Pancreas (tissue), 10 donors: Measurements from ENCODE around the gene SPTB. TPM values are rescaled to one million over a fixed set of nuclear protein-coding genes. Genes with fewer than 3 reads are reported as not detected.

Source experiments
- ATAC-seq, 4 donors: fragments of 200-7000 bp; cut with Tn5 transposase; one replicate each; pipeline versions ENCODE4 v1.8.0 to v1.9.1; 2020; ENCODE audit warnings: mild to moderate bottlenecking in 4 of 4, moderate library complexity in 4 of 4
- DNase-seq, 6 donors: peaks; one replicate each; pipeline ENCODE4 v3.0.0-alpha.2; 2020
- FAIRE-seq: peaks from 2 replicates; lab custom pipeline; 2012; peaks lifted over from hg19 to GRCh38; lab: Jason Lieb, UNC
- H3K27ac ChIP-seq, 4 donors: fragments of 200-600 bp; sonication (generic); 1 replicate in 3 of 4; 2 replicates in 1 of 4; pipeline versions ENCODE4 v1.5.0 to v1.8.0; 2020
- H3K27me3 ChIP-seq, 4 donors: fragments of 200-600 bp; one replicate each; pipeline ENCODE4 v1.8.0; 2021
- H3K36me3 ChIP-seq, 3 donors: fragments of 200-600 bp; sonication (generic) in 1 of 3; one replicate each; pipeline versions ENCODE4 v1.5.0 to v1.8.0; 2020 to 2021
- H3K4me1 ChIP-seq, 3 donors: fragments of 200-600 bp; one replicate each; pipeline ENCODE4 v1.8.0; 2021
- H3K4me3 ChIP-seq, 4 donors: fragments of 200-600 bp; sonication (generic) in 2 of 4; one replicate each; pipeline versions ENCODE4 v1.5.0 to v1.8.0; 2020 to 2021
- H3K9me3 ChIP-seq, 4 donors: fragments of 200-600 bp; one replicate each; pipeline ENCODE4 v1.8.0; 2021
- CTCF ChIP-seq, 4 donors: fragments of 200-600 bp; sonication (generic) in 3 of 4; IDR thresholded peaks; one replicate each; pipeline versions ENCODE4 v1.5.0 to v1.8.0; 2021; ENCODE audit warnings: antibody characterized with exemption in 4 of 4
- WGBS, 2 donors: extraction: QIAGEN DNeasy Blood & Tissue Kit; methylation state at CpG; one replicate each; pipeline ENCODE4 v1.1.7; 2013; 5-methylcytosine and 5-hydroxymethylcytosine counted together
- intact Hi-C, 3 donors: fragments of 100-400 bp; cut with DNase I; formaldehyde crosslinking; loops; one replicate each; pipeline versions ENCODE4 v1.11.1 to v1.14.2; 2022
- polyA plus RNA-seq, 2 donors: library from polyadenylated mRNA; stranded (reverse); fragments of 200-250 nt; gene quantifications; one replicate each; pipeline ENCODE4 v1.2.3, GENCODE V29; 2013
- total RNA-seq, 6 donors: library from RNA; stranded (reverse); fragmentation: NEBNext Ultra II Directional in 4 of 6; extraction: Animal tissue kit (Norgen Biotek cat#: 25700) in 4 of 6; gene quantifications; one replicate each; pipeline versions ENCODE4 v1.2.1 to v1.2.4, GENCODE V29; 2021 to 2023
- donor health status: healthy with polysubstance abuse.
- donor health status: DM: no; HTN: no; CAD: no; lungs with moderate emphysema.
- donor health status: DM: no; HTN: no; CAD: no.
- donor health status: control.
- donor health status: control.
- donor health status: Bipolar disorder and iron deficiency.
- donor health status: DM: yes; HTN: yes; CAD: no.
- donor health status: DM: no; HTN: no; CAD: no.
- donor health status: DM: no; HTN: no; CAD: no.
- donor health status: DM: yes; HTN: yes; CAD: no.

SPTB gene
- total and polyA plus RNA-seq, 8 donors = 0.73 to 6.5 (median 2.8) TPM

- 86 to 89% methylated on average over 4 of the region's 4 CpGs for whole genome bisulfite sequencing, 2 donors
- ATAC-seq = no peak
- no peak for FAIRE-seq
- no peak overlapping the region for H3K27ac ChIP-seq
- no peaks in the 10 kb centered on the region for H3K27me3 ChIP-seq
- no peaks in the 10 kb centered on the region for H3K36me3 ChIP-seq
- no peak for TF ChIP-seq CTCF (IDR thresholded peaks at IDR 0.05)
- no peak for DNase-seq
- no peaks in the 10 kb centered on the region for H3K4me1 ChIP-seq
- H3K9me3 ChIP-seq = no peaks in the 10 kb centered on the region
- H3K4me3 ChIP-seq = no peak overlapping the region
- intact Hi-C loops = no loop called here
Observed at GRCh38 chr14:64849940-64850339, 29.8 kb downstream of the SPTB start.

GRCh38 chr14:64848239-64848638 is 31.5 kb downstream of the SPTB start:
- no peaks in the 10 kb centered on the region for H3K27me3 ChIP-seq
- TF ChIP-seq CTCF (IDR thresholded peaks at IDR 0.05) = no peak
- H3K4me3 ChIP-seq = no peak overlapping the region
- ATAC-seq (no peak), DNase-seq (no peak), FAIRE-seq (no peak)
- intact Hi-C loops = no loop called here
- H3K36me3 ChIP-seq = no peaks in the 10 kb centered on the region
- 74 to 75% methylated on average over 3 of the region's 3 CpGs for WGBS, 2 donors
- no peaks in the 10 kb centered on the region for H3K4me1 ChIP-seq
- H3K9me3 ChIP-seq = no peaks in the 10 kb centered on the region
- H3K27ac ChIP-seq = no peak overlapping the region

DNA sequence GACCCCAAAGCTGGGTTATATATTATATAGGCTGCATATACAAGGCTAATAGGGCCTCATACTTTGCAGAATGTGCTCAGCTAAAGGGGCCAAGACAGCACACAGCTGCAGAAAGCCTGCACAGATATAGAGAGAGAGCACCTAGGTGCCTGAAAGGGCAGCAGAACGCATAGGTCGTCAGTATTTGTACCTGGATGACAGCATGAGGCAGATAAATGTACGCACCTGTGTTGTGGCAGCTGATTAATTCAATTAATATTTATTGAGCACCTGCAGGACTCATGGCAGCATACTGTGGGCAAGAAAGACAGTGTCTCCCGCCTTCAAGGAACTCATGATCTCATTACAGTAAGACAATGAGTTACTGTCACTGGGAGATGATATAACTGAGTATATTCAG is 33.4 kb downstream of the SPTB start:
- no peak for FAIRE-seq
- H3K27me3 ChIP-seq = no peaks in the 10 kb centered on the region
- no peaks in the 10 kb centered on the region for H3K9me3 ChIP-seq
- no peak for DNase-seq
- no peaks in the 10 kb centered on the region for H3K36me3 ChIP-seq
- H3K27ac ChIP-seq = no peak overlapping the region
- 74 to 81% methylated on average over 4 of the region's 4 CpGs for WGBS, 2 donors
- no peak for TF ChIP-seq CTCF (IDR thresholded peaks at IDR 0.05)
- H3K4me3 ChIP-seq = no peak overlapping the region
- intact Hi-C loops = no loop called here
- no peaks in the 10 kb centered on the region for H3K4me1 ChIP-seq
- ATAC-seq = no peak

DNA sequence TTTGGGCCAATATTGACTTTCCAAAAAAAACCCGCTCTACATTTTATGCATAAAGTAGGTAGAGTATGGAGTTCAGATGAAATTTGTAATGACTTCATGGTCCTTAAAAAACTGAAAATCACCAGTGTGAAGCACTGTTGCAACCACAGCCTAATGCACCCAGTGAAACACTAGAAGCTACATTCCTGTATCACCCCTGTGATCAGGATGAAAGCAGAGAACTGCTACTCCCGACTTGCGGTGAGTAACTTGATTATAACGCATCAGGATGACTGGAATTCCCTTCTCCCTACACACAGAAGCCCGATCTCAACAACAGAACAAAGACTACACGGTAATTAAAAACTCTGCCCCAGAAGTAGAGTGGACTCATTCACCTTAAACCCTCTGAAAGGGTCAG is 33.8 kb downstream of the SPTB start:
- ATAC-seq (no peak), DNase-seq (no peak), FAIRE-seq (no peak)
- no peak overlapping the region for H3K27ac ChIP-seq
- H3K4me1 ChIP-seq = no peaks in the 10 kb centered on the region
- 66 to 75% methylated on average over 6 of the region's 6 CpGs for WGBS, 2 donors
- no peaks in the 10 kb centered on the region for H3K27me3 ChIP-seq
- H3K4me3 ChIP-seq = no peak overlapping the region
- H3K36me3 ChIP-seq = no peaks in the 10 kb centered on the region
- no peak for TF ChIP-seq CTCF (IDR thresholded peaks at IDR 0.05)
- H3K9me3 ChIP-seq = no peaks in the 10 kb centered on the region
- intact Hi-C loops = no loop called here

DNA sequence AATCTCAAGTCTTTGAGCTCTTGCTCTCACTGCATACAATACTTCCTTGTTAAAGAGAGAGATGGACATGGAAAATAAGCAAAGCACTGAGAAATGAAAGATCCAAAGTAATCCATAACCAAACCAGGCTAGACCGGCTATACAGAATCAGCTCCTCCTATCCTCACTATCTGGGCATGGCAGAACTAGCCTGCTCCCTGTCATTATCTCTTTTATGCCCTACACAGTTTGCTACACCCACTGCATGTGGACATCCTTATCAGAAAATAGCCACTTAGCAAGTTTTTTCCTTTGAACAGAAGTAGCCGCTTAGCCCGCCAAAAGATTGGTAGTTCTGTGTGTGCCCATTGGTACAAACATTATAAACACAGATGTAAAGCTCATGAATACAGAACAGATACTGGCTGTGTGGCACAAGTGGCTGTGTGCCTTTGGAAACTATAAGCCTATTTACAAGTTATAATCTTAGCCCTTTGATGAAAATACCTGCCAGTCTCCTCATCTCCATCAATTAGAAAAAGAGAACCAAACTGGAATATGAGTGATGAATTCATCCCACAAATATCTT is 34.7 kb downstream of the SPTB start:
- 63 to 73% methylated on average over 3 of the region's 3 CpGs for WGBS, 2 donors
- no peak for ATAC-seq
- TF ChIP-seq CTCF (IDR thresholded peaks at IDR 0.05) = no peak
- intact Hi-C loops = no loop called here
- H3K27me3 ChIP-seq = no peaks in the 10 kb centered on the region
- H3K36me3 ChIP-seq = no peaks in the 10 kb centered on the region
- no peaks in the 10 kb centered on the region for H3K9me3 ChIP-seq
- FAIRE-seq = no peak
- no peaks in the 10 kb centered on the region for H3K4me1 ChIP-seq
- DNase-seq = no peak
- H3K27ac ChIP-seq = no peak overlapping the region
- no peak overlapping the region for H3K4me3 ChIP-seq
